Measurements from ENCODE around the gene ASB2. TPM values are rescaled to one million over a fixed set of nuclear protein-coding genes. Genes with fewer than 3 reads are reported as not detected.

Gene ASB2
- total RNA-seq, 2 donors from 2014 or later, result 0.11 TPM; not detected in 1

DNA sequence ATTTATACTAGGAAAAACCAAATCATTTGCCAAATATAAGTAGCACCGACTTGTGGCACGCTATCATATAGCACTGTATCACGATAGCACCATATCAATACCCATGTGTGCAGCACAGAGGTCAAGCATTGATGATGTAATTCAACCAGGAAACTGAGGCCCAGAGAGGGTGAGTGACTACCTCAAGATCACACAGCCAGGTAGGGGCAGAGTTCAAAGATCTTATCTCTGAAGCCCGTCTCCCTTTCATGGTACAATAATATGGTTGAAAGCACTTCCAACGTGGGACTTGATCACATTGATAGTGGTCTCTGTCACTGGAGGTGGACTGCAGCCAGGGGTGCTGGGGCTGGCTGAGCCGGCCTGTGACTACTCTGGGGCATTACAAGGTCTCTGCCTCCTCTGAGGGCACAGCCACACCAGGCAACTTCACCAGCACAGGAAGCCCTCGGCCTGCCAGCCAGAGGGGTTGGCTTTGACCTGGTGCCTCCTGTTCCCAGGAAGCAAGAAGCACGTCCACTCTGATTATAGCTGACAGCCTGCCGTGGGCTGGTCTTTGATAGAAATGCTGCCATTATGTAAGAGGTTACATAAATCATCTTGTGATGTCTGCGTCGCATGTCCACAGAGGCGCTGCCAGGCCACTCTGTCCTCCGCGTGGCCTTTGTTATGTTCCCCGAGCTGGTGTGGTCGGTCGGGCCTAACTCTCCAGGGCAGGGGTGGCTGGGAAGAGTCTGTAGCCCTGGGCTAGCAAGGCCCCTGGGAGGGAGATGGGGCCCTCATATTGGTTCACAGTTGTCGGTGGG, 55.2 kb downstream of the ASB2 start:
- TF ChIP-seq CTCF (conservative IDR thresholded peaks at IDR 0.05), result no peak
- WGBS, 2 experiments (ENCODE audit: insufficient coverage in 1 of 2, insufficient read length in 1 of 2), result 91 to 93% methylated on average over 13 to 18 of the region's 18 CpGs
- no peaks in the 10 kb centered on the region for H3K4me1 Mint-ChIP-seq

GRCh38 chr14:93917141-93917540, 59.2 kb downstream of the ASB2 start:
- Histone ChIP-seq H3K4me3 (ENCODE audit: low read length) (no peak overlapping the region), H3K9me3 (ENCODE audit: control insufficient read depth, low read length) (no peaks in the 10 kb centered on the region), H3K4me1 (ENCODE audit: control insufficient read depth, insufficient read depth, low read length) (no peaks in the 10 kb centered on the region), H3K27me3 (ENCODE audit: control insufficient read depth, insufficient read depth, low read length, poor library complexity, severe bottlenecking) (no peaks in the 10 kb centered on the region), H3K27ac (ENCODE audit: low read depth, low read length) (no peak overlapping the region), H3K9ac (ENCODE audit: extremely low read depth, low read length, poor library complexity, severe bottlenecking) (no peak overlapping the region), H3K36me3 (ENCODE audit: control insufficient read depth, insufficient read depth, low read length) (no peaks in the 10 kb centered on the region)
- no peak overlapping the region for H3K27ac Mint-ChIP-seq
- no peaks in the 10 kb centered on the region for H3K9me3 Mint-ChIP-seq
- H3K27me3 Mint-ChIP-seq (ENCODE audit: insufficient read depth), result peaks cover 3% of the 10 kb centered on the region
- no peaks in the 10 kb centered on the region for H3K36me3 Mint-ChIP-seq (ENCODE audit: low read depth)
- no peak for DNase-seq
- no peaks in the 10 kb centered on the region for H3K4me1 Mint-ChIP-seq
- WGBS, 2 experiments (ENCODE audit: insufficient coverage in 1 of 2, insufficient read length in 1 of 2), result 70 to 90% methylated on average over 2 to 7 of the region's 7 CpGs
- H3K4me3 Mint-ChIP-seq, result no peak overlapping the region
- no peak for TF ChIP-seq CTCF (conservative IDR thresholded peaks at IDR 0.05)

More for the DNA sequence above, 55.2 kb downstream of the ASB2 start:
- H3K27ac ChIP-seq (ENCODE audit: low read depth, low read length), result no peak overlapping the region
- no peaks in the 10 kb centered on the region for H3K9me3 Mint-ChIP-seq
- H3K4me3 Mint-ChIP-seq, result no peak overlapping the region
- H3K9me3 ChIP-seq (ENCODE audit: control insufficient read depth, low read length), result no peaks in the 10 kb centered on the region
- H3K4me1 ChIP-seq (ENCODE audit: control insufficient read depth, insufficient read depth, low read length), result no peaks in the 10 kb centered on the region
- H3K9ac ChIP-seq (ENCODE audit: extremely low read depth, low read length, poor library complexity, severe bottlenecking), result no peak overlapping the region
- DNase-seq, result no peak
- H3K27me3 Mint-ChIP-seq (ENCODE audit: insufficient read depth), result peaks cover 3% of the 10 kb centered on the region
- no peaks in the 10 kb centered on the region for H3K27me3 ChIP-seq (ENCODE audit: control insufficient read depth, insufficient read depth, low read length, poor library complexity, severe bottlenecking)
- no peaks in the 10 kb centered on the region for H3K36me3 ChIP-seq (ENCODE audit: control insufficient read depth, insufficient read depth, low read length)
- H3K27ac Mint-ChIP-seq, result no peak overlapping the region
- H3K4me3 ChIP-seq (ENCODE audit: low read length), result no peak overlapping the region
- no peaks in the 10 kb centered on the region for H3K36me3 Mint-ChIP-seq (ENCODE audit: low read depth)

DNA sequence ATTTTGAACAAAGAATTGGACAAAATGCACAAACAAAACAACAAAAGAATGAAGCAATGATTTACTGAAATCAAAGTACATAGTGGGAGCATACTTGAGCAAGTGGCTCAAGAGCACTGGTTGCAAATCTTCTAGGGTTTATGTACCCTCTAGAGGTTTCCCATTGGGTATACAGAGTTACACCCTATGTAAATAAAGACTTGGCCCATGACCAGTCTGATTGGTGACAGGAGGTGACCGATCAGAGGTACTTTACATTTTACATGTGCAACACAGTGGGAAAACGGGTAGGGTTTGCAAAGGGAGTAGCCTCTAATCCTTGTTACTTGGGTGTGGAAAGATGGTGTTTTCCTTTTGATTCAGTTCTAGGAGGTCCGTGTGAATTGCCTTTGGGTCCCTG, 59.9 kb downstream of the ASB2 start:
- H3K4me3 ChIP-seq (ENCODE audit: low read length), result no peak overlapping the region
- Mint-ChIP-seq H3K4me1 (no peaks in the 10 kb centered on the region), H3K27ac (no peak overlapping the region), H3K36me3 (ENCODE audit: low read depth) (no peaks in the 10 kb centered on the region), H3K4me3 (no peak overlapping the region), H3K27me3 (ENCODE audit: insufficient read depth) (peaks cover 3% of the 10 kb centered on the region), H3K9me3 (no peaks in the 10 kb centered on the region)
- H3K36me3 ChIP-seq (ENCODE audit: control insufficient read depth, insufficient read depth, low read length), result no peaks in the 10 kb centered on the region
- H3K4me1 ChIP-seq (ENCODE audit: control insufficient read depth, insufficient read depth, low read length), result no peaks in the 10 kb centered on the region
- no peak for TF ChIP-seq CTCF (conservative IDR thresholded peaks at IDR 0.05)
- DNase-seq, result no peak
- no peak overlapping the region for H3K27ac ChIP-seq (ENCODE audit: low read depth, low read length)
- 84 to 87% methylated on average over 3 of the region's 3 CpGs for WGBS, 2 experiments (ENCODE audit: insufficient coverage in 1 of 2, insufficient read length in 1 of 2)
- no peaks in the 10 kb centered on the region for H3K9me3 ChIP-seq (ENCODE audit: control insufficient read depth, low read length)
- H3K27me3 ChIP-seq (ENCODE audit: control insufficient read depth, insufficient read depth, low read length, poor library complexity, severe bottlenecking), result no peaks in the 10 kb centered on the region
- H3K9ac ChIP-seq (ENCODE audit: extremely low read depth, low read length, poor library complexity, severe bottlenecking), result no peak overlapping the region
